ENCODE measurements around the gene HEG1. TPM values are rescaled to one million over a fixed set of nuclear protein-coding genes. Genes with fewer than 3 reads are reported as not detected.

Gene HEG1
- total and polyA plus RNA-seq, 2 of the 8 experiments (the other 6 are each of a cell fraction or from before 2014, with no cell fraction given): 5.3 to 9.7 TPM

DNA sequence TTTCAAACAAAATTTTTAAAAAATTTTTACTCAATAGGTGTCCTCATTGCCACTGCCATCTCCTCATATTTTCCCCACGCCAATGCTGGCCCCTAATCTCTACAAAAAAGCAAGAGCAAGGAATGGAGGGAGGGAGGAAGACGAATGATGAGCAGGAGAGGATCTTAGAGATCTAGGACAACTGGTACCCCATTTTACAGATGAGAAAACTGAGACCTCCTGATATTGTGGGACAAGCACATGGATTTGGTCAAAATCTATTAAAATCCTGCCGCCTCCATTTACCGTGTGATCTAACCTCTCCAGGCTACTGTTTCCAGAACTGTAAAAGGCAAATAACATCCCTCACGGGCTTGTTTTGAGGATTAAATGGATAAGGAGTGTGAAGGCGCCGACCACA, 4.6 kb downstream of the HEG1 start:
- peaks cover 8% of the 10 kb centered on the region; the same call in 1 of the 2 replicates for H3K23me2 ChIP-seq (ENCODE audit: low read depth, low read length)
- WGBS, 2 experiments (ENCODE audit: extremely low coverage in 1 of 2, insufficient coverage in 1 of 2, insufficient read length in 1 of 2, insufficient replicate concordance in 2 of 2, low coverage in 1 of 2, low lambda C conversion rate in 2 of 2, missing lambda C conversion rate in 1 of 2): 80% methylated on average over 7 of the region's 7 CpGs; no CpG with 5 or more reads in 1 of the 2 experiments

More for the DNA sequence above, 4.6 kb downstream of the HEG1 start:
- H2BK120ac ChIP-seq (replicated peaks; ENCODE audit: low read depth, low read length): no peak overlapping the region
- DNase-seq (ENCODE audit: low read depth in 1 of 2, low spot score in 2 of 2): no peak
- CTCF ChIA-PET (ENCODE audit: partially characterized antibody): interaction anchor here (1.0 to 1.2 kb wide), 2 partner anchors 56 to 65 kb away, joined by 3 to 4 read pairs; no protein-coding TSS in a partner anchor
- no peak overlapping the region for H2BK20ac ChIP-seq (ENCODE audit: low read length)
- no peak overlapping the region for H2BK5ac ChIP-seq (ENCODE audit: low read depth, low read length)
- no peak overlapping the region for H2AK5ac ChIP-seq (ENCODE audit: low read depth, low read length)
- H3K79me1 ChIP-seq (ENCODE audit: low read depth, low read length): peaks cover 3% of the 10 kb centered on the region; the same call in 1 of the 2 replicates
- H3K4me3 ChIP-seq (ENCODE audit: extremely low read depth in 1 of 4, insufficient read depth in 2 of 4, low read depth in 3 of 4, low read length in 4 of 4): no peak overlapping the region
- H3K56ac ChIP-seq (replicated peaks; ENCODE audit: insufficient read length, low read depth, low read length): no peak overlapping the region
- no peaks in the 10 kb centered on the region for H3K9me3 ChIP-seq (ENCODE audit: insufficient read depth in 2 of 2, low read depth in 1 of 2, low read length in 1 of 2)
- H3K4ac ChIP-seq (replicated peaks; ENCODE audit: insufficient read length, low read depth, low read length): no peak overlapping the region
- H4K8ac ChIP-seq (ENCODE audit: extremely low read depth, insufficient read depth, low read length): no peak overlapping the region
- H2BK12ac ChIP-seq (ENCODE audit: low read depth, low read length): no peak overlapping the region
- H4K91ac ChIP-seq (replicated peaks; ENCODE audit: insufficient read length, low read length): no peak overlapping the region
- H3K14ac ChIP-seq (ENCODE audit: insufficient read length): no peak overlapping the region
- H3K79me2 ChIP-seq (ENCODE audit: control insufficient read depth in 1 of 2, insufficient read depth in 2 of 2, low read length in 2 of 2): no peaks in the 10 kb centered on the region
- FAIRE-seq: no peak
- peak overlapping the region in 1 of 2 experiments; percentile 57; a peak in 2 of 4 replicates for H3K4me2 ChIP-seq (ENCODE audit: insufficient read depth in 1 of 2, low read depth in 2 of 2, low read length in 2 of 2)
- no peak overlapping the region for H2AFZ ChIP-seq (ENCODE audit: low read length)
- peak in 1 of 2 experiments; percentile 60; a peak in 1 of 4 replicates for TF ChIP-seq HDAC2 (IDR thresholded peaks at IDR 0.05; ENCODE audit: borderline replicate concordance in 1 of 2, low read depth in 2 of 2, low read length in 2 of 2)
- TF ChIP-seq KDM1A (IDR thresholded peaks at IDR 0.05; ENCODE audit: borderline replicate concordance, low read length): peak; percentile 81
- TF ChIP-seq CREB1 (IDR thresholded peaks at IDR 0.05): no peak
- no peak for TF ChIP-seq POLR2AphosphoS5 (IDR thresholded peaks at IDR 0.05; ENCODE audit: low read depth, low read length)
- TF ChIP-seq SUZ12 (IDR thresholded peaks at IDR 0.05; ENCODE audit: low read length): no peak
- no peak for TF ChIP-seq KDM5A (IDR thresholded peaks at IDR 0.05; ENCODE audit: low read length)
- H3K9ac ChIP-seq (replicated peaks in 1 of 4; ENCODE audit: extremely low read depth in 1 of 4, low read depth in 3 of 4, low read length in 3 of 4): no peak overlapping the region
- no peaks in the 10 kb centered on the region for H4K20me1 ChIP-seq (replicated peaks in 1 of 2; ENCODE audit: control insufficient read depth in 1 of 2, insufficient read depth in 2 of 2, low read length in 2 of 2)
- no peak overlapping the region for H3K23ac ChIP-seq (ENCODE audit: insufficient read length)
- POLR2A ChIA-PET (ENCODE audit: partially characterized antibody): no interaction called here
- H3K18ac ChIP-seq (ENCODE audit: extremely low read depth, low read length): no peak overlapping the region
- peaks cover 0 to 12% (median 4%) of the 10 kb centered on the region in 4 experiments; a peak in 4 of 7 replicates for H3K27me3 ChIP-seq (replicated peaks in 1 of 4; ENCODE audit: control insufficient read depth in 3 of 4, extremely low read depth in 1 of 4, insufficient read depth in 3 of 4, low read length in 3 of 4)
- H2BK15ac ChIP-seq (ENCODE audit: low read length): no peak overlapping the region
- H3K4me1 ChIP-seq (replicated peaks in 1 of 4; ENCODE audit: control insufficient read depth in 3 of 4, insufficient read depth in 4 of 4, low read length in 3 of 4): peaks cover 14 to 30% (median 25%) of the 10 kb centered on the region in 4 experiments
- no peaks in the 10 kb centered on the region for H3K36me3 ChIP-seq (ENCODE audit: control insufficient read depth in 2 of 4, insufficient read depth in 4 of 4, low read length in 3 of 4)
- H3K27ac ChIP-seq (ENCODE audit: low read depth, low read length): no peak overlapping the region
- H4K5ac ChIP-seq (ENCODE audit: insufficient read length, low read depth, low read length): no peak overlapping the region

Measured in H1 (cell line).